Tibial artery (tissue), 4 donors: Measurements from ENCODE around the gene OLFML1.

Experiments used
- DNase-seq, 2 donors: peaks; one replicate each; pipeline ENCODE4 v3.0.0-alpha.2; 2019
- H3K27ac ChIP-seq, 2 donors: fragments of 200-600 bp; sonication (generic) in 1 of 2; 1 replicate in 1 of 2; 2 replicates in 1 of 2; pipeline ENCODE4 v1.5.1; 2018 to 2019; ENCODE audit warnings: mild to moderate bottlenecking in 1 of 2
- H3K27me3 ChIP-seq, 2 donors: fragments of 200-600 bp; sonication (generic) in 1 of 2; one replicate each; pipeline versions ENCODE4 v1.5.1 to v1.6.0; 2016 to 2019
- H3K36me3 ChIP-seq, 3 donors: fragments of 200-600 bp; sonication (generic) in 2 of 3; one replicate each; pipeline ENCODE4 v1.5.1; 2016 to 2019; ENCODE audit warnings: mild to moderate bottlenecking in 2 of 3
- H3K4me1 ChIP-seq, 4 donors: fragments of 200-600 bp; sonication (generic) in 2 of 4; 1 replicate in 3 of 4; 2 replicates in 1 of 4; pipeline ENCODE4 v1.5.1; 2016 to 2019
- H3K4me3 ChIP-seq, 2 donors: fragments of 200-600 bp; sonication (generic) in 1 of 2; 1 replicate in 1 of 2; 2 replicates in 1 of 2; pipeline ENCODE4 v1.5.1; 2018 to 2019; ENCODE audit warnings: mild to moderate bottlenecking in 2 of 2
- H3K9me3 ChIP-seq, 3 donors: fragments of 200-600 bp; sonication (generic) in 1 of 3; one replicate each; pipeline ENCODE4 v1.5.1; 2016 to 2019
- CTCF ChIP-seq, 2 experiments: fragments of 200-600 bp in 1 of 2; fragments of 450-650 bp in 1 of 2; IDR thresholded peaks; one replicate each; pipeline ENCODE4 v1.5.1; 2017 to 2019; ENCODE audit warnings: antibody characterized with exemption in 2 of 2, mild to moderate bottlenecking in 1 of 2, moderate library complexity in 1 of 2
- intact Hi-C: fragments of 100-400 bp; cut with DNase I; formaldehyde crosslinking; loops from one replicate; pipeline ENCODE4 v1.15.0; 2023; ENCODE audit warnings: low total_unique reads

OLFML1 gene

GRCh38 chr11:7484131-7484530 lies 1.2 kb upstream of the OLFML1 start:
- H3K27me3 ChIP-seq, result no peaks in the 10 kb centered on the region
- no peak overlapping the region for H3K4me3 ChIP-seq
- no peak for TF ChIP-seq CTCF (IDR thresholded peaks at IDR 0.05)
- H3K4me1 ChIP-seq, result peaks cover 0 to 30% (median 15%) of the 10 kb centered on the region in 4 donors
- no peaks in the 10 kb centered on the region for H3K9me3 ChIP-seq
- no peak overlapping the region for H3K27ac ChIP-seq
- H3K36me3 ChIP-seq, result no peaks in the 10 kb centered on the region
- no peak for DNase-seq
- intact Hi-C loops, result no loop called here

- DNase-seq, result no peak
- H3K27me3 ChIP-seq, result no peaks in the 10 kb centered on the region
- H3K36me3 ChIP-seq, result no peaks in the 10 kb centered on the region
- intact Hi-C loops, result no loop called here
- H3K4me3 ChIP-seq, result no peak overlapping the region
- no peak for TF ChIP-seq CTCF (IDR thresholded peaks at IDR 0.05)
- peaks cover 0 to 30% (median 15%) of the 10 kb centered on the region in 4 donors for H3K4me1 ChIP-seq
- H3K9me3 ChIP-seq, result no peaks in the 10 kb centered on the region
- H3K27ac ChIP-seq, result peak overlapping the region; percentile 18 to 52
These were observed 661 bp upstream of the OLFML1 start for GRCh38 chr11:7484645-7485044.

- H3K9me3 ChIP-seq, result no peaks in the 10 kb centered on the region
- peak overlapping the region; percentile 39 to 41 for H3K4me3 ChIP-seq
- no peak for TF ChIP-seq CTCF (IDR thresholded peaks at IDR 0.05)
- no peak for DNase-seq
- H3K27me3 ChIP-seq, result no peaks in the 10 kb centered on the region
- H3K36me3 ChIP-seq, result peaks cover 0 to 2% (median 0%) of the 10 kb centered on the region in 3 donors
- H3K4me1 ChIP-seq, result peaks cover 0 to 30% (median 15%) of the 10 kb centered on the region in 4 donors
- H3K27ac ChIP-seq, result peak overlapping the region; percentile 18 to 52
- intact Hi-C loops, result no loop called here
These were observed 933 bp downstream of the OLFML1 start for GRCh38 chr11:7486098-7486780.

- Histone ChIP-seq H3K27ac (peak overlapping the region in 1 of 2 donors; percentile 52), H3K4me3 (peak overlapping the region; percentile 39 to 41), H3K4me1 (peaks cover 0 to 30% (median 15%) of the 10 kb centered on the region in 4 donors), H3K36me3 (peaks cover 0 to 4% (median 0%) of the 10 kb centered on the region in 3 donors), H3K27me3 (no peaks in the 10 kb centered on the region), H3K9me3 (no peaks in the 10 kb centered on the region)
- intact Hi-C loops, result no loop called here
- DNase-seq, result no peak
- TF ChIP-seq CTCF (IDR thresholded peaks at IDR 0.05), result no peak
These were observed 1.5 kb downstream of the OLFML1 start for GRCh38 chr11:7486781-7487140.

- Histone ChIP-seq H3K4me3 (no peak overlapping the region), H3K36me3 (peaks cover 0 to 4% (median 0%) of the 10 kb centered on the region in 3 donors), H3K9me3 (no peaks in the 10 kb centered on the region), H3K27me3 (no peaks in the 10 kb centered on the region), H3K27ac (no peak overlapping the region), H3K4me1 (peaks cover 0 to 30% (median 15%) of the 10 kb centered on the region in 4 donors)
- intact Hi-C loops, result no loop called here
- no peak for DNase-seq
- no peak for TF ChIP-seq CTCF (IDR thresholded peaks at IDR 0.05)
These were observed 2.1 kb downstream of the OLFML1 start for GRCh38 chr11:7487360-7487759.
